HG02840 (cell line): Measurements from ENCODE around the gene KLK7.

ENCODE experiments used
- ATAC-seq: cut with Tn5 transposase; IDR thresholded peaks from one replicate; pipeline ENCODE4 v1.9.1; 2021; ENCODE audit warnings: mild to moderate bottlenecking, moderate library complexity, moderate number of reproducible peaks; ENCODE audit not compliant: unreplicated experiment, low FRiP score

KLK7 gene

GRCh38 chr19:50983625-50984292 is at the start of gene KLK7:
KLK7 (minus strand) TSS chr19:50983917; CDS start chr19:50982399, 1,518 bp downstream.
- ATAC-seq = no peak

- ATAC-seq = no peak
These were observed 48.1 kb upstream of the KLK7 start for GRCh38 chr19:51031880-51032225.

- ATAC-seq = no peak
These were observed 47.6 kb upstream of the KLK7 start for GRCh38 chr19:51031220-51031879.

GRCh38 chr19:51030631-51031030 is 46.9 kb upstream of the KLK7 start:
- no peak for ATAC-seq

GRCh38 chr19:51029718-51030117 is 46.0 kb upstream of the KLK7 start:
- no peak for ATAC-seq

- ATAC-seq = no peak
These were observed 44.2 kb upstream of the KLK7 start for GRCh38 chr19:51027873-51028272.

GRCh38 chr19:51027126-51027806 is 43.5 kb upstream of the KLK7 start:
- no peak for ATAC-seq

- no peak for ATAC-seq
These were observed 42.8 kb upstream of the KLK7 start, which contains the start of gene KLK11 for GRCh38 chr19:51026554-51026831. KLK11 (minus strand) TSS chr19:51026616; CDS start chr19:51025631, 985 bp downstream.

- no peak for ATAC-seq
These were observed 42.3 kb upstream of the KLK7 start for GRCh38 chr19:51025809-51026553.

- no peak for ATAC-seq
These were observed 41.7 kb upstream of the KLK7 start for GRCh38 chr19:51025401-51025800.

GRCh38 chr19:51024924-51025323 is 41.2 kb upstream of the KLK7 start:
- ATAC-seq = no peak

GRCh38 chr19:51023946-51024345 is 40.2 kb upstream of the KLK7 start:
- ATAC-seq = no peak

- no peak for ATAC-seq
These were observed 38.8 kb upstream of the KLK7 start for GRCh38 chr19:51022526-51022925.

- no peak for ATAC-seq
These were observed 37.4 kb upstream of the KLK7 start for GRCh38 chr19:51020988-51021651.

GRCh38 chr19:51019544-51019925 is 35.8 kb upstream of the KLK7 start, which contains the start of gene KLK10:
KLK10 (minus strand) TSS chr19:51019709; CDS start chr19:51019130, 579 bp downstream.
- ATAC-seq = no peak

GRCh38 chr19:51018745-51019543 is 35.2 kb upstream of the KLK7 start:
- no peak for ATAC-seq

- ATAC-seq = no peak
These were observed 33.3 kb upstream of the KLK7 start for GRCh38 chr19:51016798-51017683.

GRCh38 chr19:51015691-51016267 is 32.1 kb upstream of the KLK7 start:
- no peak for ATAC-seq
